ENCODE data around the gene RIN1. TPM values are rescaled to one million over a fixed set of nuclear protein-coding genes. Genes with fewer than 3 reads are reported as not detected.

RIN1 gene
- polyA plus RNA-seq, 1 of the 3 experiments (the other 2 are of a cell fraction) = 16.9 TPM

- Histone ChIP-seq H3K36me3 (replicated peaks in 1 of 2; ENCODE audit: control insufficient read depth in 1 of 2, insufficient read depth in 2 of 2, low read length in 1 of 2) (peaks cover 8 to 26% of the 10 kb centered on the region in 2 experiments), H3K4me3 (ENCODE audit: low read depth in 2 of 2, low read length in 1 of 2) (no peak overlapping the region), H3K27me3 (ENCODE audit: insufficient read depth) (no peaks in the 10 kb centered on the region), H3K27ac (ENCODE audit: low read depth in 2 of 2, low read length in 1 of 2) (no peak overlapping the region), H3K9me2 (no peaks in the 10 kb centered on the region), H2AFZ (ENCODE audit: low read depth) (no peak overlapping the region), H3K4me2 (peak overlapping the region; percentile 90; the same call in 1 of the 2 replicates), H3K79me2 (ENCODE audit: insufficient read depth) (peaks cover 17% of the 10 kb centered on the region), H3K4me1 (ENCODE audit: control insufficient read depth in 1 of 2, insufficient read depth in 2 of 2, low read depth in 1 of 2, low read length in 1 of 2) (peaks cover 28 to 41% of the 10 kb centered on the region in 2 experiments), H3K9ac (no peak overlapping the region), H4K20me1 (ENCODE audit: insufficient read depth) (no peaks in the 10 kb centered on the region; the same call in 1 of the 2 replicates), H3F3A (replicated peaks; ENCODE audit: insufficient read depth) (peaks cover 18% of the 10 kb centered on the region), H3K9me3 (no peaks in the 10 kb centered on the region)
- POLR2A ChIA-PET = no interaction called here
- DNase-seq = peak; percentile 15
- CTCF ChIA-PET = interaction anchor here (0.7 to 8.8 kb wide), 6 partner anchors 12 to 66 kb away, joined by 3 to 280 read pairs (median 4); partner anchors contain the start of genes B4GAT1, BRMS1 and CD248
- WGBS (ENCODE audit: low lambda C conversion rate) = 93% methylated on average over 4 of the region's 19 CpGs
- TF ChIP-seq, protein P1, sequence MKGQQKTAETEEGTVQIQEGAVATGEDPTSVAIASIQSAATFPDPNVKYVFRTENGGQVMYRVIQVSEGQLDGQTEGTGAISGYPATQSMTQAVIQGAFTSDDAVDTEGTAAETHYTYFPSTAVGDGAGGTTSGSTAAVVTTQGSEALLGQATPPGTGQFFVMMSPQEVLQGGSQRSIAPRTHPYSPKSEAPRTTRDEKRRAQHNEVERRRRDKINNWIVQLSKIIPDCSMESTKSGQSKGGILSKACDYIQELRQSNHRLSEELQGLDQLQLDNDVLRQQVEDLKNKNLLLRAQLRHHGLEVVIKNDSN (IDR thresholded peaks at IDR 0.05; ENCODE audit: borderline replicate concordance, low read depth) = no peak
- TF ChIP-seq FOXM1 (IDR thresholded peaks at IDR 0.05; ENCODE audit: low read depth) = no peak
- TF ChIP-seq MAX (IDR thresholded peaks at IDR 0.05; ENCODE audit: low read depth) = no peak
- no peak for TF ChIP-seq CHD2 (IDR thresholded peaks at IDR 0.05; ENCODE audit: low read length, partially characterized antibody)
- TF ChIP-seq TAF1 (IDR thresholded peaks at IDR 0.05; ENCODE audit: borderline replicate concordance, low read depth, low read length) = no peak
These were observed 2.9 kb downstream of the RIN1 start for GRCh38 chr11:66333220-66333877.

DNA sequence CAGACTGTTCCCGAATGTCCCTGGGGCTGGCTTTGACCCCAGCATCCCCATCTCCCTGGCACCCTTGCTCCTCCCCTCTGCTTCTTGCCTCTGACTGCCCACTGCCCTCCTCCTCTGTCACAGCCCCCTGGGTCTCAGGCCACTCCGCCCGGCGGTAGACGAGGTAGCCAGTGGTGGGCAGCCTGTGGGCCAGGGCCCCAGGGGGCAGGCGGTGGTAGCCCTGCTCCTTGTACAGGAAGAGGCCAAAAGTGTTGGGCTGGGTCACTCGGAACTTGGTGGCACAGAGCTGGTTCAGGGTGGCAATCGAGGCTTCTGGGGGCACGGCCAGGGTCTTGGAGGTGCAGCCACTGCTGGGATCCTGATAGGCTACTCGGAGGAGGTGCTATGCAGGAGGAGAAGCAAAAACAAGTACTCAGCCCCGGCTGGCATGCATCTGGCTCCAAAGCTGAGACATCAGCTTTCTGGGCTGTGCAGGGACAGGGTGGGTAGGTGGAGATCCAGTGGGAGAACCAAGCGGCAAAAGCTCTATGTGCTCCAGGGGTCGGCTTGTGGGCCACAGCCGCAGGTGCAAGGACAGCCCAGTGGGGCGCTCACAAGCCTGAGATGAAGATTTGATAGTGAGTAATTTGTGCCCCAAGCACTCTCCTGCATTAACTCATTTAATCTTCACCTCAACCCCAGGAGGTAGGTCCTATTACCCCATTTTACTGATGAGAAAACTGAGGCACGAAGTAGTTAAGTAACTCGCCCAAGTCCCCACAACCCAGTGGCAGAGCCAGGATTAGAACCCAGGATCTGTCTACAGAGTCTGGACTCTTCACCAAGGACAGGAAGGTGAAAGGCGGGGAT, 3.6 kb downstream of the RIN1 start:
- no peak overlapping the region for H3K27ac ChIP-seq (ENCODE audit: low read depth in 2 of 2, low read length in 1 of 2)
- H3K27me3 ChIP-seq (ENCODE audit: insufficient read depth) = no peaks in the 10 kb centered on the region
- H3K9me2 ChIP-seq = no peaks in the 10 kb centered on the region
- no peak for TF ChIP-seq GATA2 (CRISPR knock-in tag; IDR thresholded peaks at IDR 0.05)
- no peak for TF ChIP-seq ELF1 (IDR thresholded peaks at IDR 0.05)
- TF ChIP-seq CHD2 (IDR thresholded peaks at IDR 0.05; ENCODE audit: low read length, partially characterized antibody) = no peak
- no peak for TF ChIP-seq FOXJ3 (CRISPR knock-in tag; IDR thresholded peaks at IDR 0.05)
- TF ChIP-seq, protein P2, sequence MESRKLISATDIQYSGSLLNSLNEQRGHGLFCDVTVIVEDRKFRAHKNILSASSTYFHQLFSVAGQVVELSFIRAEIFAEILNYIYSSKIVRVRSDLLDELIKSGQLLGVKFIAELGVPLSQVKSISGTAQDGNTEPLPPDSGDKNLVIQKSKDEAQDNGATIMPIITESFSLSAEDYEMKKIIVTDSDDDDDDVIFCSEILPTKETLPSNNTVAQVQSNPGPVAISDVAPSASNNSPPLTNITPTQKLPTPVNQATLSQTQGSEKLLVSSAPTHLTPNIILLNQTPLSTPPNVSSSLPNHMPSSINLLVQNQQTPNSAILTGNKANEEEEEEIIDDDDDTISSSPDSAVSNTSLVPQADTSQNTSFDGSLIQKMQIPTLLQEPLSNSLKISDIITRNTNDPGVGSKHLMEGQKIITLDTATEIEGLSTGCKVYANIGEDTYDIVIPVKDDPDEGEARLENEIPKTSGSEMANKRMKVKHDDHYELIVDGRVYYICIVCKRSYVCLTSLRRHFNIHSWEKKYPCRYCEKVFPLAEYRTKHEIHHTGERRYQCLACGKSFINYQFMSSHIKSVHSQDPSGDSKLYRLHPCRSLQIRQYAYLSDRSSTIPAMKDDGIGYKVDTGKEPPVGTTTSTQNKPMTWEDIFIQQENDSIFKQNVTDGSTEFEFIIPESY (IDR thresholded peaks at IDR 0.05; ENCODE audit: borderline replicate concordance, low read depth) = no peak
- TF ChIP-seq IRF3 (IDR thresholded peaks at IDR 0.05; ENCODE audit: low read depth, low read length) = no peak
- no peak for TF ChIP-seq EP300 (IDR thresholded peaks at IDR 0.05; ENCODE audit: borderline replicate concordance in 1 of 2, low read depth in 1 of 2, low read length in 1 of 2)
- ChIA-PET CTCF (interaction anchor here (0.9 to 8.8 kb wide), 6 partner anchors 12 to 110 kb away, joined by 3 to 280 read pairs (median 4); partner anchors contain the start of genes B4GAT1, BRMS1 and CD248), POLR2A (no interaction called here)
- no peaks in the 10 kb centered on the region for H3K9me3 ChIP-seq
- DNase-seq = peak; percentile 12
- H2AFZ ChIP-seq (ENCODE audit: low read depth) = no peak overlapping the region
- peaks cover 18% of the 10 kb centered on the region for H3F3A ChIP-seq (replicated peaks; ENCODE audit: insufficient read depth)
- peaks cover 8 to 25% of the 10 kb centered on the region in 2 experiments for H3K36me3 ChIP-seq (replicated peaks in 1 of 2; ENCODE audit: control insufficient read depth in 1 of 2, insufficient read depth in 2 of 2, low read length in 1 of 2)
- peaks cover 30 to 41% of the 10 kb centered on the region in 2 experiments for H3K4me1 ChIP-seq (ENCODE audit: control insufficient read depth in 1 of 2, insufficient read depth in 2 of 2, low read depth in 1 of 2, low read length in 1 of 2)
- no peak overlapping the region for H3K9ac ChIP-seq
- peaks cover 17% of the 10 kb centered on the region for H3K79me2 ChIP-seq (ENCODE audit: insufficient read depth)
- WGBS (ENCODE audit: low lambda C conversion rate) = 85% methylated on average over 18 of the region's 18 CpGs
- no peak overlapping the region for H3K4me2 ChIP-seq
- no peaks in the 10 kb centered on the region; the same call in 1 of the 2 replicates for H4K20me1 ChIP-seq (ENCODE audit: insufficient read depth)
- H3K4me3 ChIP-seq (ENCODE audit: low read depth in 2 of 2, low read length in 1 of 2) = no peak overlapping the region

Measured in SK-N-SH (cell line).